ENCODE measurements around the gene TBC1D22A. TPM values are rescaled to one million over a fixed set of nuclear protein-coding genes. Genes with fewer than 3 reads are reported as not detected.

TBC1D22A gene
- polyA plus RNA-seq, 1 donor from 2014 or later: 9.3 TPM

DNA sequence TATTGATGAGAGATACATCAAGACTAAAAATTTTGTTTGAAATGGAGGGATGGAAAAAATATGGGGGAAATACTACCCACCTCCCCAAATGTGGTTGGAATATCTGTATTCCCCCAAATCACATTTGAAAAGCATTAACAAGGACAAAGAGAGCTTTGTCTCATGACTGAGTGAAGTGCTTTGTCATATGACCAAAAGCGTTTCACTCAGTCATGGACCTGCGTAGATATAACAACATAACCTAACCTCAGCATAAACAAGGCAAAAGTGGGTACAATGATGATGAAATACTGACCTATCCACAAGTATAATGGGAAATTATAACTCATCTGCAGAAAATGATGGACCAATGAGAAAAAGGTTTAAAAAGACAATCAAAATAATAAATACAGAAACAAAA is 418.3 kb downstream of the TBC1D22A start:
- Histone ChIP-seq H3K9me3 (ENCODE audit: low read length) (no peaks in the 10 kb centered on the region), H3K27me3 (ENCODE audit: insufficient read depth, low read depth, low read length) (no peaks in the 10 kb centered on the region), H3K9ac (ENCODE audit: low read length) (no peak overlapping the region), H4K20me1 (ENCODE audit: insufficient read depth) (no peaks in the 10 kb centered on the region), H3K4me3 (ENCODE audit: low read length) (no peak overlapping the region), H3K27ac (ENCODE audit: low read length) (no peak overlapping the region), H2AFZ (ENCODE audit: low read depth, low read length) (no peak overlapping the region), H3F3A (ENCODE audit: insufficient read depth, low read length, poor library complexity, severe bottlenecking) (no peaks in the 10 kb centered on the region), H3K36me3 (ENCODE audit: insufficient read depth, low read length) (no peaks in the 10 kb centered on the region), H3K4me2 (ENCODE audit: low read length) (no peak overlapping the region), H3K79me2 (replicated peaks; ENCODE audit: insufficient read depth, low read length) (no peaks in the 10 kb centered on the region), H3K9me2 (ENCODE audit: insufficient read depth, low read length) (no peaks in the 10 kb centered on the region)
- TF ChIP-seq RAD21 (conservative IDR thresholded peaks at IDR 0.05) (no peak), EZH2 (IDR thresholded peaks at IDR 0.05; ENCODE audit: borderline replicate concordance, insufficient read depth, low read length, poor library complexity, severe bottlenecking) (no peak), TAF1 (IDR thresholded peaks at IDR 0.05; ENCODE audit: low read depth) (no peak), SMC3 (conservative IDR thresholded peaks at IDR 0.05; ENCODE audit: poor library complexity) (no peak), POLR2AphosphoS5 (IDR thresholded peaks at IDR 0.05) (no peak), EP300 (conservative IDR thresholded peaks at IDR 0.05; ENCODE audit: poor library complexity, severe bottlenecking) (no peak), MXI1 (conservative IDR thresholded peaks at IDR 0.05; ENCODE audit: poor library complexity, severe bottlenecking) (no peak)
- TF ChIP-seq, protein P1, sequence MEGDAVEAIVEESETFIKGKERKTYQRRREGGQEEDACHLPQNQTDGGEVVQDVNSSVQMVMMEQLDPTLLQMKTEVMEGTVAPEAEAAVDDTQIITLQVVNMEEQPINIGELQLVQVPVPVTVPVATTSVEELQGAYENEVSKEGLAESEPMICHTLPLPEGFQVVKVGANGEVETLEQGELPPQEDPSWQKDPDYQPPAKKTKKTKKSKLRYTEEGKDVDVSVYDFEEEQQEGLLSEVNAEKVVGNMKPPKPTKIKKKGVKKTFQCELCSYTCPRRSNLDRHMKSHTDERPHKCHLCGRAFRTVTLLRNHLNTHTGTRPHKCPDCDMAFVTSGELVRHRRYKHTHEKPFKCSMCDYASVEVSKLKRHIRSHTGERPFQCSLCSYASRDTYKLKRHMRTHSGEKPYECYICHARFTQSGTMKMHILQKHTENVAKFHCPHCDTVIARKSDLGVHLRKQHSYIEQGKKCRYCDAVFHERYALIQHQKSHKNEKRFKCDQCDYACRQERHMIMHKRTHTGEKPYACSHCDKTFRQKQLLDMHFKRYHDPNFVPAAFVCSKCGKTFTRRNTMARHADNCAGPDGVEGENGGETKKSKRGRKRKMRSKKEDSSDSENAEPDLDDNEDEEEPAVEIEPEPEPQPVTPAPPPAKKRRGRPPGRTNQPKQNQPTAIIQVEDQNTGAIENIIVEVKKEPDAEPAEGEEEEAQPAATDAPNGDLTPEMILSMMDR (IDR thresholded peaks at IDR 0.05; ENCODE audit: poor library complexity, severe bottlenecking): no peak
- TF ChIP-seq, protein P2, sequence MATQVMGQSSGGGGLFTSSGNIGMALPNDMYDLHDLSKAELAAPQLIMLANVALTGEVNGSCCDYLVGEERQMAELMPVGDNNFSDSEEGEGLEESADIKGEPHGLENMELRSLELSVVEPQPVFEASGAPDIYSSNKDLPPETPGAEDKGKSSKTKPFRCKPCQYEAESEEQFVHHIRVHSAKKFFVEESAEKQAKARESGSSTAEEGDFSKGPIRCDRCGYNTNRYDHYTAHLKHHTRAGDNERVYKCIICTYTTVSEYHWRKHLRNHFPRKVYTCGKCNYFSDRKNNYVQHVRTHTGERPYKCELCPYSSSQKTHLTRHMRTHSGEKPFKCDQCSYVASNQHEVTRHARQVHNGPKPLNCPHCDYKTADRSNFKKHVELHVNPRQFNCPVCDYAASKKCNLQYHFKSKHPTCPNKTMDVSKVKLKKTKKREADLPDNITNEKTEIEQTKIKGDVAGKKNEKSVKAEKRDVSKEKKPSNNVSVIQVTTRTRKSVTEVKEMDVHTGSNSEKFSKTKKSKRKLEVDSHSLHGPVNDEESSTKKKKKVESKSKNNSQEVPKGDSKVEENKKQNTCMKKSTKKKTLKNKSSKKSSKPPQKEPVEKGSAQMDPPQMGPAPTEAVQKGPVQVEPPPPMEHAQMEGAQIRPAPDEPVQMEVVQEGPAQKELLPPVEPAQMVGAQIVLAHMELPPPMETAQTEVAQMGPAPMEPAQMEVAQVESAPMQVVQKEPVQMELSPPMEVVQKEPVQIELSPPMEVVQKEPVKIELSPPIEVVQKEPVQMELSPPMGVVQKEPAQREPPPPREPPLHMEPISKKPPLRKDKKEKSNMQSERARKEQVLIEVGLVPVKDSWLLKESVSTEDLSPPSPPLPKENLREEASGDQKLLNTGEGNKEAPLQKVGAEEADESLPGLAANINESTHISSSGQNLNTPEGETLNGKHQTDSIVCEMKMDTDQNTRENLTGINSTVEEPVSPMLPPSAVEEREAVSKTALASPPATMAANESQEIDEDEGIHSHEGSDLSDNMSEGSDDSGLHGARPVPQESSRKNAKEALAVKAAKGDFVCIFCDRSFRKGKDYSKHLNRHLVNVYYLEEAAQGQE (IDR thresholded peaks at IDR 0.05; ENCODE audit: borderline replicate concordance): no peak

DNA sequence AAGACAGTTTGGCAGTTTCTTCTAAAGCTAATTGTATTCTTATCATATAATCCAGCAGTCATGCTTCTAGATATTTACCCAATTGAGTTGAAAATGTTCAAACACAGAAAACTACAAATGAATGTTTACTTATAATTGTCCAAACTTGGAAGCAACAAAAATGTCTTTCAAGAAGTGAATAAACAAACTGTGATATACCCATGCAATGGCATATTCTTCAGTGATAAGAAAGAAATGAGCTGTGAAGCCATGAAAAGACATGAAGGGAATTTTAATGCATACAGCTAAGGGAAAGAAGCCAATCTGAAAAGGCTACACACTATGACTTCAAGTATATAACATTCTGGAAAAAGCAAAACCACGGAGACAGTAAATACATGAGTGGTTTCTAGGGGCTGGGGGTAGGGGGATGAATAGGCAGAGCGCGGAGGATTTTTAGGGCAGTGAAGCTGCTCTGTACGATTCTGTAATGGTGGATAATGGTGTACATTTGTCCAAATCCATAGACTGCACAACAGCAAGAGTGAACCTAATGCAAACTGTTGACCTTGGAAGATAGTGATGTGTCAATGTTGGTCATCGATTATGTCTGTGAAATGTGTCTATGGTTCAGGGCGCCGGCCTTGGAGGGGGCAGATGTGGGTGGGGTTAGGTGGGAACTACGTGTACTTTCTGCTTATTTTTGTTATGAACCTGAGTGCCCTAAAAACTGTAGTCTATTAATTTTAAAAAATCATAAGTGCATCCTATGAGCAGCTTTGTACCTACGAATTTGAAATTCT is 424.9 kb downstream of the TBC1D22A start:
- Histone ChIP-seq H3K9me2 (ENCODE audit: insufficient read depth, low read length) (no peaks in the 10 kb centered on the region), H2AFZ (ENCODE audit: low read depth, low read length) (no peak overlapping the region), H3K9me3 (ENCODE audit: low read length) (no peaks in the 10 kb centered on the region), H3K36me3 (ENCODE audit: insufficient read depth, low read length) (no peaks in the 10 kb centered on the region), H3K4me2 (ENCODE audit: low read length) (no peak overlapping the region), H3K27me3 (ENCODE audit: insufficient read depth, low read depth, low read length) (no peaks in the 10 kb centered on the region), H3K9ac (ENCODE audit: low read length) (no peak overlapping the region), H4K20me1 (ENCODE audit: insufficient read depth) (no peaks in the 10 kb centered on the region), H3K27ac (ENCODE audit: low read length) (no peak overlapping the region), H3K79me2 (replicated peaks; ENCODE audit: insufficient read depth, low read length) (no peaks in the 10 kb centered on the region), H3K4me3 (ENCODE audit: low read length) (no peak overlapping the region), H3F3A (ENCODE audit: insufficient read depth, low read length, poor library complexity, severe bottlenecking) (no peaks in the 10 kb centered on the region)
- TF ChIP-seq, protein P1 (IDR thresholded peaks at IDR 0.05; ENCODE audit: poor library complexity, severe bottlenecking): no peak
- TF ChIP-seq EP300 (conservative IDR thresholded peaks at IDR 0.05; ENCODE audit: poor library complexity, severe bottlenecking) (no peak), RAD21 (conservative IDR thresholded peaks at IDR 0.05) (no peak)
- TF ChIP-seq, protein P2 (IDR thresholded peaks at IDR 0.05; ENCODE audit: borderline replicate concordance): no peak
